OCI-LY7 (cell line): Measurements from ENCODE around the gene UBE2E1. TPM values are rescaled to one million over a fixed set of nuclear protein-coding genes. Genes with fewer than 3 reads are reported as not detected.

Source experiments
- BruUV-seq: library from RNA; stranded (reverse); fragments of 400-500 nt; replicated peaks from 2 replicates; lab custom pipeline; 2021; lab: Mats Ljungman, UMichigan
- CTCF ChIA-PET: fragments of 300-600 bp; sonication (Branson Sonifier 250); formaldehyde crosslinking; loops from one replicate; lab custom pipeline; 2022; ENCODE audit warnings: antibody characterized with exemption; ENCODE audit not compliant: unreplicated experiment; lab: Charles Lee
- POLR2A ChIA-PET: fragments of 300-600 bp; sonication (Branson Sonifier 250); formaldehyde crosslinking; loops from one replicate; lab custom pipeline; 2022; ENCODE audit warnings: antibody characterized with exemption; lab: Charles Lee
- DNase-seq: peaks from one replicate; pipeline ENCODE4 v3.0.0-alpha.2; 2015; ENCODE audit warnings: low spot score
- H2AFZ ChIP-seq: fragments of 200-600 bp; sonication (generic), shearing (Covaris generic); 2 replicates; pipeline ENCODE4 v1.6.1; 2014; ENCODE audit warnings: mild to moderate bottlenecking, antibody characterized with exemption, low read length, moderate library complexity
- H3K27ac ChIP-seq: fragments of 200-600 bp; sonication (generic); 2 replicates; pipeline ENCODE4 v1.5.1; 2014; ENCODE audit warnings: mixed run types, low read depth, mild to moderate bottlenecking, moderate library complexity, low read length, inconsistent platforms; ENCODE audit not compliant: poor library complexity, severe bottlenecking
- H3K36me3 ChIP-seq: fragments of 200-600 bp; sonication (generic); 2 replicates; pipeline ENCODE4 v1.6.1; 2014; ENCODE audit warnings: mild to moderate bottlenecking, antibody characterized with exemption, low read length, moderate library complexity, mixed read lengths; ENCODE audit not compliant: insufficient read depth
- H3K4me1 ChIP-seq: fragments of 200-600 bp; sonication (generic); 2 replicates; pipeline ENCODE4 v1.5.1; 2014; ENCODE audit warnings: mild to moderate bottlenecking, low read length; ENCODE audit not compliant: insufficient read depth, poor library complexity, severe bottlenecking
- H3K4me2 ChIP-seq: fragments of 200-600 bp; sonication (generic); 2 replicates; pipeline ENCODE4 v1.6.1; 2014; ENCODE audit warnings: mild to moderate bottlenecking, low read length
- H3K4me3 ChIP-seq: fragments of 200-600 bp; sonication (generic); 2 replicates; pipeline ENCODE4 v1.5.1; 2014; ENCODE audit warnings: mild to moderate bottlenecking, low read depth, low read length; ENCODE audit not compliant: poor library complexity, severe bottlenecking
- H3K79me2 ChIP-seq: fragments of 200-600 bp; sonication (generic); 2 replicates; pipeline ENCODE4 v1.6.1; 2016; ENCODE audit warnings: low read depth, mild to moderate bottlenecking, low read length, moderate library complexity, mixed read lengths; ENCODE audit not compliant: insufficient read depth
- H3K9me2 ChIP-seq: fragments of 200-600 bp; sonication (generic); 2 replicates; pipeline ENCODE4 v1.6.1; 2016; ENCODE audit warnings: mild to moderate bottlenecking, low read length, mixed read lengths; ENCODE audit not compliant: insufficient read depth
- H3K9me3 ChIP-seq: fragments of 200-600 bp; sonication (generic); 2 replicates; pipeline ENCODE4 v1.6.1; 2014; ENCODE audit warnings: mild to moderate bottlenecking, mixed run types, low read length, mixed read lengths
- H4K20me1 ChIP-seq: fragments of 200-600 bp; sonication (generic); 2 replicates; pipeline ENCODE4 v1.6.1; 2014; ENCODE audit warnings: mild to moderate bottlenecking, antibody characterized with exemption, low read length, moderate library complexity, mixed read lengths; ENCODE audit not compliant: insufficient read depth
- EZH2phosphoT487 ChIP-seq: fragments of 200-600 bp; sonication (generic); IDR thresholded peaks from 2 replicates; pipeline ENCODE4 v1.6.1; 2018; ENCODE audit warnings: low read depth, borderline replicate concordance, mild to moderate bottlenecking, mixed run types, antibody characterized with exemption, low read length, moderate library complexity, mixed read lengths
- intact Hi-C: fragments of 100-400 bp; cut with micrococcal nuclease; formaldehyde crosslinking; loops from one replicate; pipeline ENCODE4 v1.10.0; 2022; ENCODE audit not compliant: unreplicated experiment
- total RNA-seq, 2 experiments: library from RNA; depleted of rRNA in 1 of 2; stranded (reverse); fragments of >200 nt in 1 of 2; shearing (Covaris generic) in 1 of 2; gene quantifications; 2 replicates each; pipeline ENCODE4 v1.2.3, GENCODE V29; 2014 to 2022
- TF ChIP-seq, protein P1 (sequence below): fragments of 200-600 bp; sonication (generic); conservative IDR thresholded peaks from 2 replicates; pipeline ENCODE4 v1.5.1; 2014; ENCODE audit warnings: mild to moderate bottlenecking, antibody characterized with exemption, low read length, moderate library complexity, mixed read lengths

Gene UBE2E1
- total RNA-seq, 2 experiments from 2014 or later: 126 to 142 TPM

DNA sequence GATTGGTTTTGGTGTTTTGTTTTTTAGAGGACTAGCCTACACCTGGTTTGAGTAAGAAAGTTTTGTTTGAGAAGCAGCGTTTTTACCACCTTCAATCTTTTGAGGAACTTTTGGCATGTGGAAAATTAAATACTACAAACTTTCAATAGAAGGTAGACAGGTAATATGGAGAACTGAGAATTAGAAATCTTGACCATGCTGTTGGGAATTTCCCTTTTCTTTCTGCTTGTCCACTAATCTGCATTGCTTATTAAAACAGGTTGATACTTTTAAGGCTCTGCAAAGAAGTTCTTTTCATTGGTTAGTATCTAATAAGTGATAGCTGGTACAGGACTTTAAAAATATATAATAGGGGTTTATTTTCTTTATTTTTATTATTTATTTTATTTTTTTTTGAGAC lies 31.9 kb downstream of the UBE2E1 start:
- Histone ChIP-seq H2AFZ (no peak overlapping the region), H3K36me3 (peaks cover 4% of the 10 kb centered on the region; the same call in 1 of the 2 replicates), H3K27ac (no peak overlapping the region), H3K9me3 (no peaks in the 10 kb centered on the region), H3K79me2 (peaks cover 84% of the 10 kb centered on the region; the same call in 1 of the 2 replicates), H3K9me2 (no peaks in the 10 kb centered on the region), H3K4me2 (no peak overlapping the region), H4K20me1 (peaks cover 29% of the 10 kb centered on the region), H3K4me3 (no peak overlapping the region), H3K4me1 (peaks cover 22% of the 10 kb centered on the region)
- POLR2A ChIA-PET: interaction anchor here (1.2 to 2.8 kb wide), 8 partner anchors 8 to 26 kb away, joined by 3 to 25 read pairs (median 7); no protein-coding TSS in a partner anchor
- no TSS peak for BruUV-seq
- TF ChIP-seq, protein P1, sequence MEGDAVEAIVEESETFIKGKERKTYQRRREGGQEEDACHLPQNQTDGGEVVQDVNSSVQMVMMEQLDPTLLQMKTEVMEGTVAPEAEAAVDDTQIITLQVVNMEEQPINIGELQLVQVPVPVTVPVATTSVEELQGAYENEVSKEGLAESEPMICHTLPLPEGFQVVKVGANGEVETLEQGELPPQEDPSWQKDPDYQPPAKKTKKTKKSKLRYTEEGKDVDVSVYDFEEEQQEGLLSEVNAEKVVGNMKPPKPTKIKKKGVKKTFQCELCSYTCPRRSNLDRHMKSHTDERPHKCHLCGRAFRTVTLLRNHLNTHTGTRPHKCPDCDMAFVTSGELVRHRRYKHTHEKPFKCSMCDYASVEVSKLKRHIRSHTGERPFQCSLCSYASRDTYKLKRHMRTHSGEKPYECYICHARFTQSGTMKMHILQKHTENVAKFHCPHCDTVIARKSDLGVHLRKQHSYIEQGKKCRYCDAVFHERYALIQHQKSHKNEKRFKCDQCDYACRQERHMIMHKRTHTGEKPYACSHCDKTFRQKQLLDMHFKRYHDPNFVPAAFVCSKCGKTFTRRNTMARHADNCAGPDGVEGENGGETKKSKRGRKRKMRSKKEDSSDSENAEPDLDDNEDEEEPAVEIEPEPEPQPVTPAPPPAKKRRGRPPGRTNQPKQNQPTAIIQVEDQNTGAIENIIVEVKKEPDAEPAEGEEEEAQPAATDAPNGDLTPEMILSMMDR: no peak
- TF ChIP-seq EZH2phosphoT487: no peak
- intact Hi-C loops: no loop called here
- no peak for DNase-seq
- CTCF ChIA-PET: no interaction called here

DNA sequence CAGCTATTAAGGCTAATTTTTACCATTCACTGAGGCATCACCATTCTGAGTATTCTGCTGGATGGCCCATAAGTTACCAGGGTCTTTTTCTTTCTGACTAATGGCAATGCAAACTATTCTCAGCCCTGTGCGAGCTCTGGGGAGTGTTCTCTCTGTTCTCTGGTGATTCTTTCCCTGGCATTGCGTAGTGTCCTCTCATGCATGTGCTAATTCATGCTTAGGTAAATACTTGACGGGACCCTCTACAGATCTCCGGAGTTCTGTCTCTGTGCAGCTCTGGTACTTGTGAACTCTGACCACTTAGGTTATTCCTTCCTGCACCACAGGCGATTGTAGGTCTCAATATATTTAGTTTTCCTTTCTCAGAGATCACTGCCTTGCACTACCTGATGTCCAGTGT lies 34.8 kb downstream of the UBE2E1 start:
- no peaks in the 10 kb centered on the region for H3K9me3 ChIP-seq
- no peak for TF ChIP-seq EZH2phosphoT487
- TF ChIP-seq, protein P1: no peak
- peaks cover 27% of the 10 kb centered on the region for H3K4me1 ChIP-seq
- no TSS peak for BruUV-seq
- POLR2A ChIA-PET: interaction anchor here (0.6 to 1.1 kb wide), 6 partner anchors 9 to 549 kb away, joined by 3 to 7 read pairs (median 5); no protein-coding TSS in a partner anchor
- H3K4me2 ChIP-seq: no peak overlapping the region
- no peak overlapping the region for H3K27ac ChIP-seq
- no peak overlapping the region for H2AFZ ChIP-seq
- no peak overlapping the region for H3K4me3 ChIP-seq
- H3K36me3 ChIP-seq: peaks cover 10% of the 10 kb centered on the region; the same call in 1 of the 2 replicates
- no peaks in the 10 kb centered on the region for H3K9me2 ChIP-seq
- CTCF ChIA-PET: no interaction called here
- H3K79me2 ChIP-seq: peaks cover 85% of the 10 kb centered on the region; the same call in 1 of the 2 replicates
- intact Hi-C loops: no loop called here
- peaks cover 24% of the 10 kb centered on the region for H4K20me1 ChIP-seq
- DNase-seq: no peak

DNA sequence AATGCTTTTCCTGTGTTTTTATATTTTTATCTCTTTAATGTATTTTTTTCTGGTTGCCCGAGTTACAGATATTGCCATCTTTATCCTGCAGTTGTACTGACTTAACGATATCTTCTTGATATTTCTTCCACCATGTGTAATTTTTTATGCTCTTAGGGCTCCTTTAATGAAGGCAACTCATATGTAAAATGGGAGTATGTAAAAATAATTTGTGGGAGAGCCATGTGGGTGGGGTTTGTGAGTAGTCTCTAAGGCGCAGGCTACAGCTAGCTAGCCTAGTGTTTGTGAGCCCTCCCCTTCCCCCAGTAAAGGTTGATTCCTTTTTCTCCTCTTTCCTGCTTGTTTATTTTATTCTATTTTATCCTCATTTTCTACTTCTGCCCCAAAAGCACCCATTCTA lies 38.1 kb downstream of the UBE2E1 start:
- Histone ChIP-seq H3K79me2 (peaks cover 68% of the 10 kb centered on the region), H3K27ac (no peak overlapping the region), H2AFZ (no peak overlapping the region), H3K9me2 (no peaks in the 10 kb centered on the region), H3K36me3 (peaks cover 10% of the 10 kb centered on the region; the same call in 1 of the 2 replicates), H3K4me1 (peaks cover 6% of the 10 kb centered on the region), H3K4me2 (no peak overlapping the region), H3K9me3 (no peaks in the 10 kb centered on the region), H3K4me3 (no peak overlapping the region), H4K20me1 (peaks cover 5% of the 10 kb centered on the region; the same call in 1 of the 2 replicates)
- ChIA-PET CTCF (no interaction called here), POLR2A (interaction anchor here (0.6 to 1.4 kb wide), 3 partner anchors 10 to 185 kb away, joined by 3 to 4 read pairs (median 4); no protein-coding TSS in a partner anchor)
- BruUV-seq: no TSS peak
- intact Hi-C loops: no loop called here
- TF ChIP-seq EZH2phosphoT487: no peak
- TF ChIP-seq, protein P1: no peak
- no peak for DNase-seq
